A673 (cell line): Measurements from ENCODE around the gene RABGAP1L.

ENCODE experiments used
- EZH2 ChIP-seq: fragments of 200-600 bp; sonication (generic); IDR thresholded peaks from 2 replicates; pipeline ENCODE4 v1.6.1; 2017; ENCODE audit warnings: borderline replicate concordance, low read depth, mild to moderate bottlenecking, mixed read lengths, antibody characterized with exemption, low read length; ENCODE audit not compliant: poor library complexity, severe bottlenecking
- TF ChIP-seq, protein P1 (sequence below): fragments of 300-800, 200-600 bp; sonication (generic); conservative IDR thresholded peaks from 2 replicates; pipeline ENCODE4 v1.5.1; 2017; ENCODE audit warnings: low read depth, mild to moderate bottlenecking, antibody characterized with exemption, low read length, moderate library complexity, mixed read lengths

DNA sequence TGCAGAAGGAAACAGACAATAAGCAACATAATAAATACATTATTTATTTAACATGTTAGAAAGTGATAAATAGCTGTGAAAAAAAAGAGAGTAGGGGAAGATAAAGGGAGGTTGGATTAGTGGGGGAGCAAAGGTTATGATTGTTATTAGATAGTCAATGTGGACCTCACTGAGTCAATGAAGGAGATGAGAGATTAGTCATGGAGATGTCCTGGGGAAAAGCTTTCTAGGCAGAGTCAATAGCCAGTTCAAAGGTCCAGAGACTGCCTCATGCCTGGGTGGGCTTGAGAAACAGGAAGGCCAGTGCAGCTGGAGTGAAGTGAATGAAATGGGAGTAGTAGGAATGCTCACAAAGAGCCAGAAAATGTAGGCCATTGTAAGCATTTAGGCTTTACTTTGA is 653.3 kb downstream of the RABGAP1L start:
- TF ChIP-seq EZH2 = no peak
- TF ChIP-seq, protein P1, sequence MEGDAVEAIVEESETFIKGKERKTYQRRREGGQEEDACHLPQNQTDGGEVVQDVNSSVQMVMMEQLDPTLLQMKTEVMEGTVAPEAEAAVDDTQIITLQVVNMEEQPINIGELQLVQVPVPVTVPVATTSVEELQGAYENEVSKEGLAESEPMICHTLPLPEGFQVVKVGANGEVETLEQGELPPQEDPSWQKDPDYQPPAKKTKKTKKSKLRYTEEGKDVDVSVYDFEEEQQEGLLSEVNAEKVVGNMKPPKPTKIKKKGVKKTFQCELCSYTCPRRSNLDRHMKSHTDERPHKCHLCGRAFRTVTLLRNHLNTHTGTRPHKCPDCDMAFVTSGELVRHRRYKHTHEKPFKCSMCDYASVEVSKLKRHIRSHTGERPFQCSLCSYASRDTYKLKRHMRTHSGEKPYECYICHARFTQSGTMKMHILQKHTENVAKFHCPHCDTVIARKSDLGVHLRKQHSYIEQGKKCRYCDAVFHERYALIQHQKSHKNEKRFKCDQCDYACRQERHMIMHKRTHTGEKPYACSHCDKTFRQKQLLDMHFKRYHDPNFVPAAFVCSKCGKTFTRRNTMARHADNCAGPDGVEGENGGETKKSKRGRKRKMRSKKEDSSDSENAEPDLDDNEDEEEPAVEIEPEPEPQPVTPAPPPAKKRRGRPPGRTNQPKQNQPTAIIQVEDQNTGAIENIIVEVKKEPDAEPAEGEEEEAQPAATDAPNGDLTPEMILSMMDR = no peak
